ENCODE measurements around the gene CH25H.
"Not testable (repeated sequence)": the region's sequence is repeated elsewhere in the genome, so short reads cannot be mapped to it uniquely, and the experiment has no call there.

The CH25H gene

GRCh38 chr10:89201345-89202032 lies 5.6 kb downstream of the CH25H start:
- no peak for DNase-seq (ENCODE audit: low read depth in 3 of 3)

GRCh38 chr10:89197473-89197872 lies 9.6 kb downstream of the CH25H start:
- DNase-seq (ENCODE audit: low read depth in 3 of 3): no peak

GRCh38 chr10:89191301-89191700 lies 15.8 kb downstream of the CH25H start:
- DNase-seq (ENCODE audit: low read depth in 3 of 3): not testable (repeated sequence)

- DNase-seq (ENCODE audit: low read depth in 3 of 3): no peak
Observed at GRCh38 chr10:89189211-89189734, 17.8 kb downstream of the CH25H start.

GRCh38 chr10:89185658-89186057 lies 21.5 kb downstream of the CH25H start:
- DNase-seq (ENCODE audit: low read depth in 3 of 3): no peak

- no peak for DNase-seq (ENCODE audit: low read depth in 3 of 3)
Observed at GRCh38 chr10:89184638-89185037, 22.5 kb downstream of the CH25H start.

GRCh38 chr10:89183571-89183970 lies 23.5 kb downstream of the CH25H start:
- DNase-seq (ENCODE audit: low read depth in 3 of 3): no peak

- no peak for DNase-seq (ENCODE audit: low read depth in 3 of 3)
Observed at GRCh38 chr10:89182894-89183293, 24.2 kb downstream of the CH25H start.

GRCh38 chr10:89175816-89176215 lies 31.3 kb downstream of the CH25H start:
- DNase-seq (ENCODE audit: low read depth in 3 of 3): no peak

- no peak for DNase-seq (ENCODE audit: low read depth in 3 of 3)
Observed at GRCh38 chr10:89173075-89173474, 34.0 kb downstream of the CH25H start.

GRCh38 chr10:89171996-89172395 lies 35.1 kb downstream of the CH25H start:
- DNase-seq (ENCODE audit: low read depth in 3 of 3): no peak

- no peak for DNase-seq (ENCODE audit: low read depth in 3 of 3)
Observed at GRCh38 chr10:89171263-89171872, 35.7 kb downstream of the CH25H start.

- DNase-seq (ENCODE audit: low read depth in 3 of 3): not testable (repeated sequence)
Observed at GRCh38 chr10:89168354-89168900, 38.7 kb downstream of the CH25H start.

- no peak for DNase-seq (ENCODE audit: low read depth in 3 of 3)
Observed at GRCh38 chr10:89167915-89168314, 39.2 kb downstream of the CH25H start.

- DNase-seq (ENCODE audit: low read depth in 3 of 3): no peak
Observed at GRCh38 chr10:89165923-89166322, 41.2 kb downstream of the CH25H start.

- no peak for DNase-seq (ENCODE audit: low read depth in 3 of 3)
Observed at GRCh38 chr10:89164920-89165319, 42.2 kb downstream of the CH25H start.

GRCh38 chr10:89164080-89164479 lies 43.0 kb downstream of the CH25H start:
- no peak for DNase-seq (ENCODE audit: low read depth in 3 of 3)

- DNase-seq (ENCODE audit: low read depth in 3 of 3): peak; percentile 37 to 43 (median 42)
Observed at GRCh38 chr10:89163265-89163995, 43.7 kb downstream of the CH25H start.

GRCh38 chr10:89162596-89162995 lies 44.5 kb downstream of the CH25H start:
- no peak for DNase-seq (ENCODE audit: low read depth in 3 of 3)

- DNase-seq (ENCODE audit: low read depth in 3 of 3): no peak
Observed at GRCh38 chr10:89160339-89160738, 46.8 kb downstream of the CH25H start.

- no peak for DNase-seq (ENCODE audit: low read depth in 3 of 3)
Observed at GRCh38 chr10:89159761-89160160, 47.4 kb downstream of the CH25H start.

GRCh38 chr10:89159316-89159715 lies 47.8 kb downstream of the CH25H start:
- DNase-seq (ENCODE audit: low read depth in 3 of 3): no peak

Data from stimulated activated CD4-positive, alpha-beta T cell treated with anti-CD3 and anti-CD28 coated beads, TNF-alpha, amount 100 ng/mL, for 24 hours (primary cell).